Ovary (tissue), 1 donor: ENCODE measurements around the gene CYP2D6.

Experiments
- EP300 ChIP-seq: sonication (generic); formaldehyde crosslinking; IDR thresholded peaks from one replicate; pipeline ENCODE4 v1.6.1; 2017; ENCODE audit warnings: antibody characterized with exemption
- POLR2A ChIP-seq: fragments of 450-650 bp; IDR thresholded peaks from one replicate; pipeline ENCODE4 v1.6.1; 2017; ENCODE audit warnings: antibody characterized with exemption, mild to moderate bottlenecking, moderate library complexity

GRCh38 chr22:42145175-42145574 lies 14.6 kb upstream of the CYP2D6 start:
- no peak for TF ChIP-seq POLR2A
- no peak for TF ChIP-seq EP300
